Caco-2 (cell line): ENCODE results near the gene TMEM208. TPM values are rescaled to one million over a fixed set of nuclear protein-coding genes. Genes with fewer than 3 reads are reported as not detected.

Source experiments
- BruUV-seq: library from RNA; stranded (reverse); fragments of 400-500 nt; replicated peaks from 2 replicates; lab custom pipeline; 2021; lab: Mats Ljungman, UMichigan
- CTCF ChIA-PET: fragments of 300-600 bp; sonication (Branson Sonifier 250); formaldehyde crosslinking; loops from one replicate; lab custom pipeline; 2022; ENCODE audit warnings: antibody characterized with exemption; lab: Charles Lee
- POLR2A ChIA-PET: fragments of 300-600 bp; sonication (Branson Sonifier 250); formaldehyde crosslinking; loops from one replicate; lab custom pipeline; 2022; ENCODE audit warnings: antibody characterized with exemption; lab: Charles Lee
- DNase-seq, 2 experiments: peaks; one replicate each; pipeline versions ENCODE4 v3.0.0 to v3.0.0-alpha.2; 2020 to 2022
- H3K27me3 ChIP-seq: replicated peaks from 2 replicates; pipeline ENCODE4 v1.6.0; 2011; ENCODE audit warnings: low read length; ENCODE audit not compliant: control insufficient read depth, insufficient read depth
- H3K36me3 ChIP-seq: 2 replicates; pipeline ENCODE4 v1.5.1; 2011; ENCODE audit warnings: low read length; ENCODE audit not compliant: control insufficient read depth, insufficient read depth
- H3K4me1 ChIP-seq: fragments of 250-450 bp; sonication (Bioruptor Pico); 2 replicates; pipeline ENCODE4 v1.5.1; 2020; ENCODE audit warnings: mild to moderate bottlenecking
- H3K4me3 ChIP-seq: 2 replicates; pipeline ENCODE4 v1.5.1; 2011; ENCODE audit warnings: low read depth, mild to moderate bottlenecking, control low read depth, low read length
- H3K9me3 ChIP-seq: fragments of 250-450 bp; sonication (Bioruptor Pico); 2 replicates; pipeline ENCODE4 v1.5.1; 2020; ENCODE audit warnings: mild to moderate bottlenecking, moderate library complexity
- H3K27ac Mint-ChIP-seq: one replicate; pipeline ENCODE4 v1.8.0; 2022; ENCODE audit warnings: mixed read lengths; ENCODE audit not compliant: unreplicated experiment
- H3K27me3 Mint-ChIP-seq: one replicate; pipeline ENCODE4 v1.8.0; 2022; ENCODE audit warnings: mixed read lengths; ENCODE audit not compliant: insufficient read depth, unreplicated experiment
- H3K36me3 Mint-ChIP-seq: one replicate; pipeline ENCODE4 v1.8.0; 2022; ENCODE audit warnings: mild to moderate bottlenecking, mixed read lengths; ENCODE audit not compliant: insufficient read depth, unreplicated experiment
- H3K4me1 Mint-ChIP-seq: one replicate; pipeline ENCODE4 v1.8.0; 2022; ENCODE audit warnings: low read depth, mixed read lengths; ENCODE audit not compliant: unreplicated experiment
- H3K4me3 Mint-ChIP-seq: one replicate; pipeline ENCODE4 v1.8.0; 2022; ENCODE audit warnings: mild to moderate bottlenecking, moderate library complexity, mixed read lengths; ENCODE audit not compliant: unreplicated experiment
- H3K9me3 Mint-ChIP-seq: one replicate; pipeline ENCODE4 v1.8.0; 2022; ENCODE audit warnings: mixed read lengths; ENCODE audit not compliant: unreplicated experiment
- intact Hi-C: fragments of 100-400 bp; cut with micrococcal nuclease; formaldehyde crosslinking; loops from one replicate; pipeline ENCODE4 v1.10.0; 2022; ENCODE audit not compliant: unreplicated experiment
- total RNA-seq: library from RNA; stranded (reverse); gene quantifications from 2 replicates; pipeline ENCODE4 v1.2.3, GENCODE V29; 2022
- TF ChIP-seq, protein P1 (sequence below), 2 experiments: fragments of 200-600 bp in 1 of 2; IDR thresholded peaks; 1 replicate in 1 of 2; 2 replicates in 1 of 2; pipeline versions ENCODE4 v1.5.1 to v1.8.0; 2011 to 2022; ENCODE audit warnings: antibody characterized with exemption in 1 of 2, control low read depth in 1 of 2, inconsistent platforms in 1 of 2, low read depth in 1 of 2, low read length in 1 of 2, mild to moderate bottlenecking in 1 of 2, moderate library complexity in 1 of 2; ENCODE audit not compliant: insufficient read depth in 1 of 2, severe bottlenecking in 1 of 2, unreplicated experiment in 1 of 2

TMEM208 gene
- total RNA-seq, 1 experiment from 2014 or later = 69.7 TPM

DNA sequence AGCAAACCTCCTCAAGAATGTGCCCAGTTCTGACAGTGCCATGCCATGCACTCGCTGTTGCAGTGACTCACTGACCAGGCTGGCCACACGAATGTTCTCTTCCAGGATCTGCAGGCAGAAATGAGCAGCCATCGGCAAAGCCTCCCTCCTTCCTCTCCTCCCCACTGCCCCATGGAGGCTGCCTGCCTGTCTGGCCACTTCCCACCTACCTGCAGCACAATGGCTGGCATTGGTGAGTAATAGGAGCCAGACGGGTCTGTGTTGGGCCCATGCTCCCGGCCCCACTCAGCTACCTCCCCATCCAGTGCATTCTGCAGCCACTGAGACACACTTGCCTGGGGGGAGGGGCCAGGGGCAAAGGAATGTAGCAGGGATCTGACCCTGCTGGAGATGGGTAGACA is 40.4 kb upstream of the TMEM208 start:
- no TSS peak for BruUV-seq
- intact Hi-C loops = loop anchor here (1.0 kb wide), 1 partner anchor 12 kb away; no protein-coding TSS in a partner anchor
- H3K27ac Mint-ChIP-seq = no peak overlapping the region

DNA sequence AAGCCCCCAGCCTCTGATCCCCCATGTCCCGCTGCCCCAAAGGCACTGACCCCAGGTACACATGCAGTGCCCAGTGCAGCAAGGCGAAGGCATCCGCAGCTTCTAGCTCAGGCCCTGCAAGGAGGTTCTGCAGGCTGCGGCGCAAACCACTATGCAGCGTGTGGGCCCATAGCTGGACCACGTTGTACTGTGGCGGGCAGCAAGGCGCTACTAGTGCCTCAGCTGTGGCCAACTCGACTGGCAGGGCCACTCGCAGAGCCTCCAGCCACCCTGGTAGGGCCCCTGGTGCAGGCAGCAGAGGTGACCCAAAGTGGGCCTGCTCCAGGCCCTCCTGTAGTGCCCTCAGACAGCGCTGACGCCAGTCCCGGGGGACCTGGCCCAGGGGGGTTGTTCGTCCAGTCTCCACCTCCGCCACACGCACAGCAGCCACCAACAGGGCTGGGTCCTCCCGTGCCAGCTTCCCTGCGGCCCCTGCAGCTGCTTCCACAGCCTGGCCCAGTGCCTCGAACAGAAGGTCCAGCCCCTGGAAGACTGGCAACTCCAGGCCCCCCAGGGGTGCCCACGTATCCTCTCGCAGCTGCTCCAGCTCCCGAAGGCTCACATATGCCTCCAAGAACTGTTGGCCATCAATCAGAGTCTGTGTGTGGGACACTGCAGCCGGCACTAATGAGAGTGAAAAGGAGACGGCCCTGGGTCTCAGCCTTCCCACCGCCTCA is 39.6 kb upstream of the TMEM208 start:
- Histone ChIP-seq H3K27me3 (no peaks in the 10 kb centered on the region), H3K9me3 (no peaks in the 10 kb centered on the region), H3K4me1 (peaks cover 47% of the 10 kb centered on the region), H3K4me3 (no peak overlapping the region), H3K36me3 (no peaks in the 10 kb centered on the region)
- no peak overlapping the region for H3K27ac Mint-ChIP-seq
- CTCF ChIA-PET = interaction anchor here (0.5 to 0.6 kb wide), 2 partner anchors 17 to 230 kb away, joined by 3 to 4 read pairs; partner anchors contain the start of gene NOL3
- no TSS peak for BruUV-seq
- H3K4me3 Mint-ChIP-seq = no peak overlapping the region
- intact Hi-C loops = no loop called here
- TF ChIP-seq, protein P1, sequence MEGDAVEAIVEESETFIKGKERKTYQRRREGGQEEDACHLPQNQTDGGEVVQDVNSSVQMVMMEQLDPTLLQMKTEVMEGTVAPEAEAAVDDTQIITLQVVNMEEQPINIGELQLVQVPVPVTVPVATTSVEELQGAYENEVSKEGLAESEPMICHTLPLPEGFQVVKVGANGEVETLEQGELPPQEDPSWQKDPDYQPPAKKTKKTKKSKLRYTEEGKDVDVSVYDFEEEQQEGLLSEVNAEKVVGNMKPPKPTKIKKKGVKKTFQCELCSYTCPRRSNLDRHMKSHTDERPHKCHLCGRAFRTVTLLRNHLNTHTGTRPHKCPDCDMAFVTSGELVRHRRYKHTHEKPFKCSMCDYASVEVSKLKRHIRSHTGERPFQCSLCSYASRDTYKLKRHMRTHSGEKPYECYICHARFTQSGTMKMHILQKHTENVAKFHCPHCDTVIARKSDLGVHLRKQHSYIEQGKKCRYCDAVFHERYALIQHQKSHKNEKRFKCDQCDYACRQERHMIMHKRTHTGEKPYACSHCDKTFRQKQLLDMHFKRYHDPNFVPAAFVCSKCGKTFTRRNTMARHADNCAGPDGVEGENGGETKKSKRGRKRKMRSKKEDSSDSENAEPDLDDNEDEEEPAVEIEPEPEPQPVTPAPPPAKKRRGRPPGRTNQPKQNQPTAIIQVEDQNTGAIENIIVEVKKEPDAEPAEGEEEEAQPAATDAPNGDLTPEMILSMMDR (IDR thresholded peaks at IDR 0.05; ENCODE audit: insufficient read depth in 1 of 2, low read depth in 1 of 2, low read length in 1 of 2, severe bottlenecking in 1 of 2, unreplicated experiment in 1 of 2) = no peak
- no peak for DNase-seq
- peaks cover 16% of the 10 kb centered on the region for H3K4me1 Mint-ChIP-seq
- H3K36me3 Mint-ChIP-seq = peaks cover 20% of the 10 kb centered on the region
- H3K27me3 Mint-ChIP-seq = peaks cover 3% of the 10 kb centered on the region
- no peaks in the 10 kb centered on the region for H3K9me3 Mint-ChIP-seq
- POLR2A ChIA-PET = no interaction called here

More for the DNA sequence above, 40.4 kb upstream of the TMEM208 start:
- Mint-ChIP-seq H3K27me3 (peaks cover 3% of the 10 kb centered on the region), H3K4me3 (no peak overlapping the region), H3K9me3 (no peaks in the 10 kb centered on the region), H3K4me1 (peaks cover 12% of the 10 kb centered on the region), H3K36me3 (peaks cover 12% of the 10 kb centered on the region)
- ChIA-PET CTCF (interaction anchor here (0.5 kb wide), 1 partner anchor 230 kb away, joined by 3 read pairs; no protein-coding TSS in a partner anchor), POLR2A (no interaction called here)
- Histone ChIP-seq H3K4me1 (peaks cover 45% of the 10 kb centered on the region), H3K4me3 (no peak overlapping the region), H3K36me3 (no peaks in the 10 kb centered on the region), H3K9me3 (no peaks in the 10 kb centered on the region), H3K27me3 (no peaks in the 10 kb centered on the region)
- TF ChIP-seq, protein P1 (IDR thresholded peaks at IDR 0.05; ENCODE audit: insufficient read depth in 1 of 2, low read depth in 1 of 2, low read length in 1 of 2, severe bottlenecking in 1 of 2, unreplicated experiment in 1 of 2) = no peak
- DNase-seq = peak; percentile 67 to 77

DNA sequence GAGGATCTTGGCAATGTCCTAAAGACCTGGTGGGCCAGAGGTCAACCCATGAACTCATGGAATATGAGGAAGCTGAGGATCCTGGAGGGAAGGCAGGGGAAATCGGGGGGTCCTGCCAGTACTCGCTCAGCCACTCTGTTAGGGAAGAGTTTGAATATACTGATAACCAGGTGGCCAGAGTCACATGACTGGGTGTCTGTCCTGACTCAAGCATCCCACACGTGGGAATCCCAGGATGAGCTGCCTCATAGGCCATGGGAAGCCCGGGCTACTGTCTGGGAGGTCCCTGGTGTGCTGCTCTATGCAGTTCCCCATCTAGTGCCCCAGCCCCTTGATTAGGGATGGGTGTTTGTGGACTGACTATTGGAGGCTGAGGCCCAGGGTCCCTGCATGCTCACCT is 38.6 kb upstream of the TMEM208 start:
- peaks cover 3% of the 10 kb centered on the region for H3K27me3 Mint-ChIP-seq
- no peak for DNase-seq
- Histone ChIP-seq H3K36me3 (no peaks in the 10 kb centered on the region), H3K4me1 (peaks cover 38% of the 10 kb centered on the region), H3K4me3 (no peak overlapping the region), H3K9me3 (no peaks in the 10 kb centered on the region), H3K27me3 (no peaks in the 10 kb centered on the region)
- POLR2A ChIA-PET = no interaction called here
- H3K4me3 Mint-ChIP-seq = no peak overlapping the region
- H3K4me1 Mint-ChIP-seq = peaks cover 16% of the 10 kb centered on the region
- CTCF ChIA-PET = no interaction called here
- H3K27ac Mint-ChIP-seq = no peak overlapping the region
- peaks cover 28% of the 10 kb centered on the region for H3K36me3 Mint-ChIP-seq
- intact Hi-C loops = no loop called here
- BruUV-seq = no TSS peak
- no peaks in the 10 kb centered on the region for H3K9me3 Mint-ChIP-seq
- TF ChIP-seq, protein P1 (IDR thresholded peaks at IDR 0.05; ENCODE audit: insufficient read depth in 1 of 2, low read depth in 1 of 2, low read length in 1 of 2, severe bottlenecking in 1 of 2, unreplicated experiment in 1 of 2) = no peak
